Prostate gland (tissue), 2 donors: ENCODE results near the gene ABCG1. TPM values are rescaled to one million over a fixed set of nuclear protein-coding genes. Genes with fewer than 3 reads are reported as not detected.

Source experiments
- DNase-seq: peaks from one replicate; pipeline ENCODE4 v3.0.0-alpha.2; 2019; ENCODE audit warnings: low spot score
- H3K27ac ChIP-seq, 2 donors: fragments of 200-600 bp; sonication (generic); 2 replicates each; pipeline ENCODE4 v1.5.1; 2017 to 2019
- H3K27me3 ChIP-seq: fragments of 200-600 bp; sonication (generic); replicated peaks from 2 replicates; pipeline ENCODE4 v1.5.1; 2019; ENCODE audit not compliant: insufficient read depth
- H3K36me3 ChIP-seq, 2 donors: fragments of 200-600 bp; sonication (generic); 1 replicate in 1 of 2; 2 replicates in 1 of 2; pipeline versions ENCODE4 v1.5.1 to v1.8.1; 2017 to 2019
- H3K4me1 ChIP-seq: fragments of 200-600 bp; sonication (generic); replicated peaks from 2 replicates; pipeline ENCODE4 v1.5.1; 2019
- H3K4me3 ChIP-seq, 2 donors: fragments of 200-600 bp; sonication (generic); 2 replicates each; pipeline ENCODE4 v1.5.1; 2017 to 2019
- H3K9me3 ChIP-seq: fragments of 200-600 bp; sonication (generic); 2 replicates; pipeline ENCODE4 v1.5.1; 2017
- CTCF ChIP-seq, 4 experiments: fragments of 200-600 bp in 2 of 4; fragments of 450-650 bp in 2 of 4; sonication (generic) in 2 of 4; IDR thresholded peaks; 1 replicate in 3 of 4; 2 replicates in 1 of 4; pipeline ENCODE4 v1.5.1; 2016 to 2019; ENCODE audit warnings: antibody characterized with exemption in 4 of 4, mild to moderate bottlenecking in 2 of 4, moderate library complexity in 2 of 4
- POLR2A ChIP-seq: fragments of 450-650 bp; IDR thresholded peaks from one replicate; pipeline ENCODE4 v1.6.1; 2016; ENCODE audit warnings: antibody characterized with exemption, mild to moderate bottlenecking
- POLR2AphosphoS5 ChIP-seq: sonication (generic); formaldehyde crosslinking; IDR thresholded peaks from one replicate; pipeline ENCODE4 v1.6.1; 2017; ENCODE audit warnings: antibody characterized with exemption
- WGBS: methylation state at CpG from one replicate; pipeline ENCODE4 v1.1.5; 2018; 5-methylcytosine and 5-hydroxymethylcytosine counted together
- intact Hi-C: fragments of 100-400 bp; cut with DNase I; formaldehyde crosslinking; loops from one replicate; pipeline ENCODE4 v1.14.2; 2022
- total RNA-seq, 2 donors: library from RNA; depleted of rRNA; stranded (reverse); fragments of >200 nt; gene quantifications; one replicate each; pipeline ENCODE4 v1.1.0, GENCODE V29; 2016

Gene ABCG1
- total RNA-seq, 2 donors from 2014 or later = 22.7 to 28.3 TPM

- intact Hi-C loops = no loop called here
- Histone ChIP-seq H3K27me3 (no peaks in the 10 kb centered on the region), H3K27ac (no peak overlapping the region), H3K9me3 (no peaks in the 10 kb centered on the region), H3K36me3 (no peaks in the 10 kb centered on the region), H3K4me1 (no peaks in the 10 kb centered on the region), H3K4me3 (no peak overlapping the region)
- DNase-seq = no peak
- TF ChIP-seq POLR2A (no peak), POLR2AphosphoS5 (no peak), CTCF (IDR thresholded peaks at IDR 0.05) (no peak)
- 94% methylated on average over 12 of the region's 12 CpGs for WGBS
Observed at GRCh38 chr21:42281181-42281680, 62.3 kb downstream of the ABCG1 start.

DNA sequence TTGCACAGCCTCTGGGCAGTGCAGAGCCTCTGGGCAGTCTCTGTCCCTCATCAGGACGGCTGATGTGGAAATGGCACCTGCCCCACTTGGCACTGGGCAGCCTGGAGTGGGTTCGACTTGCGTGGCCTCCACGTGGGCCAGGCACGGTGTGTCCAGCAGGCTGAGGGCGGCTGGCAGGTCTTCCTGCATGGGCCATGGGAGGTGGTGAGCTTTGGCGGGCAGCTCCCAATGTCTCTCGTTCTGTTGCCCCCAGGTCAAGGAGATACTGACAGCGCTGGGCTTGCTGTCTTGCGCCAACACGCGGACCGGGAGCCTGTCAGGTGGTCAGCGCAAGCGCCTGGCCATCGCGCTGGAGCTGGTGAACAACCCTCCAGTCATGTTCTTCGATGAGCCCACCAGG is 63.1 kb downstream of the ABCG1 start:
- DNase-seq = no peak
- 97% methylated on average over 14 of the region's 18 CpGs for WGBS
- Histone ChIP-seq H3K27me3 (no peaks in the 10 kb centered on the region), H3K4me3 (no peak overlapping the region), H3K4me1 (no peaks in the 10 kb centered on the region), H3K9me3 (no peaks in the 10 kb centered on the region), H3K27ac (no peak overlapping the region), H3K36me3 (no peaks in the 10 kb centered on the region)
- intact Hi-C loops = no loop called here
- TF ChIP-seq POLR2AphosphoS5 = no peak

DNA sequence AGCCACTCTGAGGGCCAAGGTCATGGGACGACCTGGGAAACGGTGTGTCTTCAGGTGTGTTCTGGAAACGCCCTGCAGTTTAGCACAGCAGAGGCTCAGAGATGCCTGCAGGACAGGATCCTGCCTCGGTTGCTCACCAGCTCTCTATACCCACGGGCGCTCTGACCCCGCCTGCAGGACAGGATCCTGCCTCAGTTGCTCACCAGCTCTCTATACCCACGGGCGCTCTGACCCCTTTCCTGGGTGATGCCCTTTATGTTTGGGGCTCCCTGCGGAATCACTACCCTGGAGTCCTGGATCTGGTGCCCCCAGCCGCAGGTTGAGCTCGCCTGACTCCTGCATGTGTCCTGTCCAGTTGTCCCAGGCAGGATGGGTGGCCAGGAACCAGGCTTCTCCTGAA is 63.8 kb downstream of the ABCG1 start:
- TF ChIP-seq CTCF (IDR thresholded peaks at IDR 0.05) (no peak), POLR2AphosphoS5 (no peak), POLR2A (no peak)
- DNase-seq = no peak
- H3K27ac ChIP-seq = no peak overlapping the region
- H3K4me3 ChIP-seq = no peak overlapping the region
- 94% methylated on average over 12 of the region's 12 CpGs for WGBS
- intact Hi-C loops = no loop called here
- H3K9me3 ChIP-seq = no peaks in the 10 kb centered on the region
- no peaks in the 10 kb centered on the region for H3K4me1 ChIP-seq
- H3K27me3 ChIP-seq = no peaks in the 10 kb centered on the region
- H3K36me3 ChIP-seq = no peaks in the 10 kb centered on the region

- Histone ChIP-seq H3K27me3 (no peaks in the 10 kb centered on the region), H3K4me1 (no peaks in the 10 kb centered on the region), H3K4me3 (no peak overlapping the region), H3K9me3 (no peaks in the 10 kb centered on the region), H3K36me3 (no peaks in the 10 kb centered on the region), H3K27ac (no peak overlapping the region)
- intact Hi-C loops = no loop called here
- 89% methylated on average over 13 of the region's 13 CpGs for WGBS
- TF ChIP-seq CTCF (IDR thresholded peaks at IDR 0.05) = no peak
- TF ChIP-seq POLR2A = no peak
- no peak for TF ChIP-seq POLR2AphosphoS5
- DNase-seq = no peak
Observed at GRCh38 chr21:42285569-42286245, 66.8 kb downstream of the ABCG1 start.

DNA sequence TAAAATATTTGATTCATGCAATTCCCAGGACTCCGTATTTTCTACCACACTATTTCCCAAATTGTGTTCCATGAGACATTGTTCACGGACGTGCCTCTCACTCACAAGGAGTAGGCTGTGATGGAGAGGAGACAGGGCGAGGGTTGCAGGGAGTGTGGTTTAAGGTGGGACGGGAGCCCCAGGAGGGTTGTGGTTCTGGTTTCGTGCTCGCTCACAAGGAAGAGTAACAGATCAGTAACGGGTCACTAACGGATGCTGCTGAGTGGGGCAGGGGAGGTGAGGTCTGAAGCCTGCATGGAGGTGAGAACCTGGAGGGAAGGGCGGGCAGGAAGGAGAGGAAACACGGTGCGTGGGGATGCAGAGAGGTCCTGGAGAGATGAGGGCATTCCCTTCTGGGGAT is 67.5 kb downstream of the ABCG1 start:
- no peak overlapping the region for H3K4me3 ChIP-seq
- H3K36me3 ChIP-seq = no peaks in the 10 kb centered on the region
- no peak for DNase-seq
- intact Hi-C loops = no loop called here
- H3K27ac ChIP-seq = no peak overlapping the region
- H3K9me3 ChIP-seq = no peaks in the 10 kb centered on the region
- no peak for TF ChIP-seq CTCF (IDR thresholded peaks at IDR 0.05)
- TF ChIP-seq POLR2A = no peak
- no peak for TF ChIP-seq POLR2AphosphoS5
- no peaks in the 10 kb centered on the region for H3K4me1 ChIP-seq
- H3K27me3 ChIP-seq = no peaks in the 10 kb centered on the region
- 89% methylated on average over 12 of the region's 12 CpGs for WGBS
